ENCODE measurements around the gene ATG14.
A peak's percentile ranks its signal among the peaks of the same experiment; 100 is the strongest.
"Not testable (repeated sequence)": the region's sequence is repeated elsewhere in the genome, so short reads cannot be mapped to it uniquely, and the experiment has no call there.

The ATG14 gene

GRCh38 chr14:55386037-55386808 lies 25.4 kb downstream of the ATG14 start:
- DNase-seq, result no peak

GRCh38 chr14:55384536-55384935 lies 27.1 kb downstream of the ATG14 start:
- DNase-seq, result no peak

GRCh38 chr14:55383541-55384140 lies 28.0 kb downstream of the ATG14 start:
- DNase-seq, result peak; percentile 18

- DNase-seq, result not testable (repeated sequence)
Observed at GRCh38 chr14:55383056-55383466, 28.6 kb downstream of the ATG14 start.

GRCh38 chr14:55382483-55382882 lies 29.1 kb downstream of the ATG14 start:
- no peak for DNase-seq

GRCh38 chr14:55381561-55381960 lies 30.1 kb downstream of the ATG14 start:
- no peak for DNase-seq

- DNase-seq, result no peak
Observed at GRCh38 chr14:55381040-55381439, 30.6 kb downstream of the ATG14 start.

GRCh38 chr14:55377236-55377635 lies 34.4 kb downstream of the ATG14 start:
- no peak for DNase-seq

GRCh38 chr14:55374771-55375170 lies 36.9 kb downstream of the ATG14 start:
- no peak for DNase-seq

GRCh38 chr14:55373784-55374705 lies 37.6 kb downstream of the ATG14 start:
- DNase-seq, result no peak

- no peak for DNase-seq
Observed at GRCh38 chr14:55372825-55373224, 38.8 kb downstream of the ATG14 start.

GRCh38 chr14:55372423-55372822 lies 39.2 kb downstream of the ATG14 start:
- no peak for DNase-seq

- DNase-seq, result peak; percentile 30
Observed at GRCh38 chr14:55370883-55371455, 40.7 kb downstream of the ATG14 start.

GRCh38 chr14:55366271-55366670 lies 45.4 kb downstream of the ATG14 start:
- no peak for DNase-seq

GRCh38 chr14:55361190-55361589 lies 50.4 kb downstream of the ATG14 start:
- DNase-seq, result no peak

GRCh38 chr14:55359307-55359706 lies 52.3 kb downstream of the ATG14 start:
- DNase-seq, result no peak

GRCh38 chr14:55356913-55357312 lies 54.7 kb downstream of the ATG14 start:
- DNase-seq, result no peak

GRCh38 chr14:55355922-55356321 lies 55.7 kb downstream of the ATG14 start:
- DNase-seq, result no peak

- peak; percentile 51 for DNase-seq
Observed at GRCh38 chr14:55354500-55354899, 57.1 kb downstream of the ATG14 start.

GRCh38 chr14:55353686-55354467 lies 57.8 kb downstream of the ATG14 start:
- DNase-seq, result no peak

GRCh38 chr14:55352201-55352600 lies 59.4 kb downstream of the ATG14 start:
- no peak for DNase-seq

GRCh38 chr14:55351111-55351510 lies 60.5 kb downstream of the ATG14 start:
- DNase-seq, result no peak
